ENCODE measurements around the gene PGLYRP3. TPM values are rescaled to one million over a fixed set of nuclear protein-coding genes. Genes with fewer than 3 reads are reported as not detected.
A peak's percentile ranks its signal among the peaks of the same experiment; 100 is the strongest.

Gene PGLYRP3
- total and polyA plus RNA-seq, 9 of the 15 experiments (the other 6 are each of a cell fraction or from before 2014, with no cell fraction given) = not detected

DNA sequence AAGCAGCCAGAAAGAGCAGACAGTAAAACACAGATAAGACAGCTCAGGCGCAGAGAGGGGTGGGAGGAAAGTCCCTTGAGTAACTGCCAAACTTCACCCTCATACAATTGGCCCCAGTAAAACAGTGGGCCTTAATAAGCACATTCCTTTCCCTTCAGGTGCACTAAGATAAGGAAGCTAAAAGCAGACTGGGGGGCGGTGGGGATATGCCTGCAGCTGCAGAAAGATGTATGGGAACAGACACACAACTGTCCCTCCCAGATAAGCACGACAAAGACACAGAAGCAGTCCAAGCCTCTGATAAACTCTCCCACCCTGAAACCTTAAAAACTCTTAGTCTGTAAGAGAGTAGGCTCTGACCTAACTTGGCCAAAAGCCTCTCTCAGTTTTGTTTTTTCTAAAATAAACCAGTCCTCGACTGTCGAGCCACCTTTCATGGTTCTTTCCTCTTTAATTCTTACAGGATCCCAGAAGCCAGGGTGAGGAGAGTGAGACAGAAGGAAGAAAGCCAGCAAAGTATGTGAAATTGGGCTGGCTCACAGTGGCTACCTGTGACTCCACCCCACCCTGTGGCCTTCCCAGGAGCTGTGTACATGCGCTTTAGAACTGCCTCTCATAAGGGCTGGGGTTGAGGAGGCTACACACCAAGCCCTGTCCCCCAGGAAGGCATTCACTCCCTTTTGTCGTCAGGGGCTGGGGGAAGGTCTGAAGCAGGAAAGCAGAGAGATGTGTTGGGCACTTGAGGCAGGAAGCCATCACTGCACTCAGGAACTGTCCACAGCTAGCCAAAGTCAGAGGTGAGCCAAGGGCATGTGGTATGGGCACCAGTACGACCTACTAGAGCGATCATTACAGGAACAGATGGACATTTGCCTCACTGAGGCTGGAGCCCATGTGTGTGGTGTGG is 31.3 kb upstream of the PGLYRP3 start (continued):
- TF ChIP-seq ZNF449 (CRISPR knock-in tag; IDR thresholded peaks at IDR 0.05) = peak; percentile 78; the same call in 1 of the 2 replicates
- TF ChIP-seq XRCC3 (IDR thresholded peaks at IDR 0.05) = no peak
- TF ChIP-seq IRF2 (CRISPR knock-in tag; IDR thresholded peaks at IDR 0.05) = no peak; the same call in 1 of the 2 replicates
- TF ChIP-seq CREB3L1 (IDR thresholded peaks at IDR 0.05; ENCODE audit: borderline replicate concordance, low read depth) = peak; percentile 39; the same call in 1 of the 2 replicates
- TF ChIP-seq SAFB2 (IDR thresholded peaks at IDR 0.05; ENCODE audit: borderline replicate concordance, low read depth, low read length, severe bottlenecking) = no peak
- peak; percentile 53; the same call in 1 of the 2 replicates for TF ChIP-seq ESRRA (IDR thresholded peaks at IDR 0.05; ENCODE audit: borderline replicate concordance, low read depth)
- TF ChIP-seq KHSRP (IDR thresholded peaks at IDR 0.05) = peak; percentile 96
- TF ChIP-seq NCOA2 (IDR thresholded peaks at IDR 0.05; ENCODE audit: partially characterized antibody in 2 of 2) = peak in 1 of 2 experiments; percentile 91
- TF ChIP-seq BHLHE40 (IDR thresholded peaks at IDR 0.05; ENCODE audit: low read length) = peak; percentile 79
- no peak for TF ChIP-seq HNRNPL (IDR thresholded peaks at IDR 0.05; ENCODE audit: low read depth, low read length)
- peak; percentile 69 for TF ChIP-seq RBBP5 (IDR thresholded peaks at IDR 0.05; ENCODE audit: borderline replicate concordance, insufficient read depth, low read length, poor library complexity, severe bottlenecking)
- TF ChIP-seq, protein P1, sequence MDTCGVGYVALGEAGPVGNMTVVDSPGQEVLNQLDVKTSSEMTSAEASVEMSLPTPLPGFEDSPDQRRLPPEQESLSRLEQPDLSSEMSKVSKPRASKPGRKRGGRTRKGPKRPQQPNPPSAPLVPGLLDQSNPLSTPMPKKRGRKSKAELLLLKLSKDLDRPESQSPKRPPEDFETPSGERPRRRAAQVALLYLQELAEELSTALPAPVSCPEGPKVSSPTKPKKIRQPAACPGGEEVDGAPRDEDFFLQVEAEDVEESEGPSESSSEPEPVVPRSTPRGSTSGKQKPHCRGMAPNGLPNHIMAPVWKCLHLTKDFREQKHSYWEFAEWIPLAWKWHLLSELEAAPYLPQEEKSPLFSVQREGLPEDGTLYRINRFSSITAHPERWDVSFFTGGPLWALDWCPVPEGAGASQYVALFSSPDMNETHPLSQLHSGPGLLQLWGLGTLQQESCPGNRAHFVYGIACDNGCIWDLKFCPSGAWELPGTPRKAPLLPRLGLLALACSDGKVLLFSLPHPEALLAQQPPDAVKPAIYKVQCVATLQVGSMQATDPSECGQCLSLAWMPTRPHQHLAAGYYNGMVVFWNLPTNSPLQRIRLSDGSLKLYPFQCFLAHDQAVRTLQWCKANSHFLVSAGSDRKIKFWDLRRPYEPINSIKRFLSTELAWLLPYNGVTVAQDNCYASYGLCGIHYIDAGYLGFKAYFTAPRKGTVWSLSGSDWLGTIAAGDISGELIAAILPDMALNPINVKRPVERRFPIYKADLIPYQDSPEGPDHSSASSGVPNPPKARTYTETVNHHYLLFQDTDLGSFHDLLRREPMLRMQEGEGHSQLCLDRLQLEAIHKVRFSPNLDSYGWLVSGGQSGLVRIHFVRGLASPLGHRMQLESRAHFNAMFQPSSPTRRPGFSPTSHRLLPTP (IDR thresholded peaks at IDR 0.05; ENCODE audit: borderline replicate concordance, extremely low read depth, insufficient read length) = no peak
- peak; percentile 42; the same call in 1 of the 2 replicates for TF ChIP-seq ZNF12 (CRISPR knock-in tag; IDR thresholded peaks at IDR 0.05)
- TF ChIP-seq ERF (CRISPR knock-in tag; IDR thresholded peaks at IDR 0.05) = 0 out of 2 replicates have a peak, but pooled peaks have one; percentile 18
- TF ChIP-seq, protein P2, sequence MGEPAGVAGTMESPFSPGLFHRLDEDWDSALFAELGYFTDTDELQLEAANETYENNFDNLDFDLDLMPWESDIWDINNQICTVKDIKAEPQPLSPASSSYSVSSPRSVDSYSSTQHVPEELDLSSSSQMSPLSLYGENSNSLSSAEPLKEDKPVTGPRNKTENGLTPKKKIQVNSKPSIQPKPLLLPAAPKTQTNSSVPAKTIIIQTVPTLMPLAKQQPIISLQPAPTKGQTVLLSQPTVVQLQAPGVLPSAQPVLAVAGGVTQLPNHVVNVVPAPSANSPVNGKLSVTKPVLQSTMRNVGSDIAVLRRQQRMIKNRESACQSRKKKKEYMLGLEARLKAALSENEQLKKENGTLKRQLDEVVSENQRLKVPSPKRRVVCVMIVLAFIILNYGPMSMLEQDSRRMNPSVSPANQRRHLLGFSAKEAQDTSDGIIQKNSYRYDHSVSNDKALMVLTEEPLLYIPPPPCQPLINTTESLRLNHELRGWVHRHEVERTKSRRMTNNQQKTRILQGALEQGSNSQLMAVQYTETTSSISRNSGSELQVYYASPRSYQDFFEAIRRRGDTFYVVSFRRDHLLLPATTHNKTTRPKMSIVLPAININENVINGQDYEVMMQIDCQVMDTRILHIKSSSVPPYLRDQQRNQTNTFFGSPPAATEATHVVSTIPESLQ (CRISPR knock-in tag; IDR thresholded peaks at IDR 0.05) = no peak
- TF ChIP-seq ELF1 (tag; IDR thresholded peaks at IDR 0.05) = peak; percentile 66; the same call in 1 of the 2 replicates

Data from K562 (cell line).